Common myeloid progenitor, CD34-positive (primary cell): ENCODE measurements around the gene CMTR1.
A peak's percentile ranks its signal among the peaks of the same experiment; 100 is the strongest.

Source experiments
- CTCF ChIA-PET: fragments of 350-600 bp; sonication (Branson Sonifier 250); formaldehyde crosslinking; loops from one replicate; lab custom pipeline; 2021; ENCODE audit warnings: antibody characterized with exemption; lab: Charles Lee
- POLR2A ChIA-PET: fragments of 350-600 bp; sonication (Branson Sonifier 250); formaldehyde crosslinking; loops from one replicate; lab custom pipeline; 2021; ENCODE audit warnings: antibody characterized with exemption; lab: Charles Lee
- DNase-seq, 3 donors: peaks; one replicate each; pipeline versions ENCODE4 v3.0.0 to v3.0.0-alpha.2; 2013
- H3K27ac ChIP-seq, 2 experiments: 1 replicate in 1 of 2; 2 replicates in 1 of 2; pipeline ENCODE4 v1.7.0; 2013; ENCODE audit warnings: inconsistent platforms in 2 of 2, low read length in 2 of 2, mild to moderate bottlenecking in 2 of 2, low read depth in 1 of 2, moderate library complexity in 1 of 2; ENCODE audit not compliant: severe bottlenecking in 2 of 2, insufficient read depth in 1 of 2, poor library complexity in 1 of 2
- H3K27me3 ChIP-seq, 5 experiments: replicated peaks in 2 of 5; 1 replicate in 3 of 5; 2 replicates in 2 of 5; pipeline versions ENCODE4 v1.6.1 to v1.7.0; 2013; ENCODE audit warnings: low read length in 4 of 5, mild to moderate bottlenecking in 2 of 5, moderate library complexity in 2 of 5, inconsistent platforms in 1 of 5; ENCODE audit not compliant: insufficient read depth in 5 of 5, control insufficient read depth in 4 of 5
- H3K36me3 ChIP-seq, 4 experiments: 1 replicate in 2 of 4; 2 replicates in 2 of 4; pipeline versions ENCODE4 v1.6.1 to v1.7.0; 2013; ENCODE audit warnings: low read length in 3 of 4, control low read depth in 1 of 4, mild to moderate bottlenecking in 1 of 4; ENCODE audit not compliant: control insufficient read depth in 4 of 4, insufficient read depth in 4 of 4
- H3K4me1 ChIP-seq, 4 experiments: 1 replicate in 3 of 4; 2 replicates in 1 of 4; pipeline versions ENCODE4 v1.6.1 to v1.7.1; 2013; ENCODE audit warnings: low read length in 3 of 4, mild to moderate bottlenecking in 3 of 4, control low read depth in 1 of 4, inconsistent platforms in 1 of 4, moderate library complexity in 1 of 4; ENCODE audit not compliant: control insufficient read depth in 4 of 4, insufficient read depth in 4 of 4; ENCODE audit errors: control extremely low read depth in 1 of 4
- H3K4me3 ChIP-seq, 7 experiments: 1 replicate in 4 of 7; 2 replicates in 3 of 7; pipeline versions ENCODE4 v1.5.1 to v1.7.0; 2013; ENCODE audit warnings: mild to moderate bottlenecking in 7 of 7, low read length in 6 of 7, moderate library complexity in 6 of 7, inconsistent platforms in 2 of 7, low read depth in 2 of 7, control low read depth in 1 of 7; ENCODE audit not compliant: insufficient read depth in 4 of 7, control insufficient read depth in 1 of 7; ENCODE audit errors: extremely low read depth in 1 of 7
- H3K9me3 ChIP-seq, 5 experiments: 1 replicate in 4 of 5; 2 replicates in 1 of 5; pipeline versions ENCODE4 v1.6.1 to v1.7.1; 2013; ENCODE audit warnings: low read length in 4 of 5, mild to moderate bottlenecking in 2 of 5, inconsistent platforms in 1 of 5, low read depth in 1 of 5, moderate library complexity in 1 of 5; ENCODE audit not compliant: control insufficient read depth in 4 of 5, insufficient read depth in 2 of 5; ENCODE audit errors: control extremely low read depth in 1 of 5
- WGBS: methylation state at CpG from one replicate; pipeline ENCODE4 v1.1.5; 2013; ENCODE audit not compliant: insufficient coverage; 5-methylcytosine and 5-hydroxymethylcytosine counted together

CMTR1 gene

DNA sequence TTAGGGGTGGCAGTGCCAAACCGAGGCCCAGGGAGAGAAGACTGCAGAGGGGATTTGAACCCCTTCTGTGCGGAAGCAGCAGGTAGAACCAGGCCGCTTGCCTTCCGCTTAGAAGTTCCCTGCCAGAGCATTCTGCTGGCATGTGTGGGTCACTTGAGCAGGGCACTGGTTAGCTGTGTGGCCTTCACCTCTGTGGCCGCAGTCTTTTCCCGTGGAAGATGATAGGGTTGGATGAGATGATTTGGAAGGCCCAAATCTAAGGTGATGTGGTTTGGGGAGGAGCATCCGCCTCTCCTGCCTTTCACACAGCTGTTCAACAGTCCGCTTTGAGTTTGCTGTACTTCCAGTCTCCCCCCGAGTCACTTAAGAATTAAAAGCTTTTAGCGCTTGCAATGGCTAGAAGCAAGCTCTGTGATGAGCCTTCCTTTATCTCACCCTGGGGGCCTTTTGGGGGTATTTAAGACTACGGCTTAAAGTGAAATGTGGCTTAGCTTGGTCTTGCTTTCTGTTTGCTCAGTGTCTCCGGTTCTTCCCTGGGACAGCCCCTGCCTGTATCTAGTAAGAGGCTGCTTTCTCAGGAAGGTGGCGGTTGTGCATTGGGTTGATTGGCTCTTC lies 743 bp downstream of the CMTR1 start:
- WGBS: 28% methylated on average over 12 of the region's 13 CpGs
- Histone ChIP-seq H3K27ac (peak overlapping the region; percentile 85 to 89), H3K4me3 (peak overlapping the region; percentile 75 to 100 (median 88)), H3K27me3 (no peaks in the 10 kb centered on the region), H3K4me1 (peaks cover 10 to 19% (median 15%) of the 10 kb centered on the region in 4 experiments), H3K9me3 (no peaks in the 10 kb centered on the region), H3K36me3 (peaks cover 10 to 31% (median 19%) of the 10 kb centered on the region in 4 experiments)
- ChIA-PET POLR2A (no interaction called here), CTCF (no interaction called here)
- DNase-seq: peak; percentile 9 to 48 (median 46)

DNA sequence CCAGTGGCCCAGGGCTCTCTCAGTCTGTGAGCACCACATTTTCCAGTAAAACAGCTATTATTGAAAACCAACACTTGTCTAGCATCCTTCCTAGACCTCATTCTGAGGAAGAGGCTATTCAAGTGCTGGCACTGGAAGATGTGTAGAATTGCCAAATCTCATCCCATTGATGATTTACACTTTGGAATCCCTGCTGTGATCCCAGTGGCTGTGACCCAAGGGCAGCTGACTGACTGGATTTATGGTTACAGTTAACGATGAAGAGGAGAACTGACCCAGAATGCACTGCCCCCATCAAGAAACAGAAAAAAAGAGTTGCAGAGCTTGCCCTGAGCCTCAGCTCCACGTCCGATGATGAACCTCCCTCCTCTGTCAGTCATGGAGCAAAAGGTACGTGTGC lies 2.4 kb downstream of the CMTR1 start:
- ChIA-PET POLR2A (no interaction called here), CTCF (no interaction called here)
- H3K9me3 ChIP-seq: no peaks in the 10 kb centered on the region
- H3K36me3 ChIP-seq: peaks cover 10 to 39% (median 23%) of the 10 kb centered on the region in 4 experiments
- no peak overlapping the region for H3K4me3 ChIP-seq
- H3K4me1 ChIP-seq: peaks cover 10 to 19% (median 15%) of the 10 kb centered on the region in 4 experiments
- DNase-seq: no peak
- H3K27ac ChIP-seq: no peak overlapping the region
- WGBS: 100% methylated on average over 4 of the region's 4 CpGs
- H3K27me3 ChIP-seq: no peaks in the 10 kb centered on the region

DNA sequence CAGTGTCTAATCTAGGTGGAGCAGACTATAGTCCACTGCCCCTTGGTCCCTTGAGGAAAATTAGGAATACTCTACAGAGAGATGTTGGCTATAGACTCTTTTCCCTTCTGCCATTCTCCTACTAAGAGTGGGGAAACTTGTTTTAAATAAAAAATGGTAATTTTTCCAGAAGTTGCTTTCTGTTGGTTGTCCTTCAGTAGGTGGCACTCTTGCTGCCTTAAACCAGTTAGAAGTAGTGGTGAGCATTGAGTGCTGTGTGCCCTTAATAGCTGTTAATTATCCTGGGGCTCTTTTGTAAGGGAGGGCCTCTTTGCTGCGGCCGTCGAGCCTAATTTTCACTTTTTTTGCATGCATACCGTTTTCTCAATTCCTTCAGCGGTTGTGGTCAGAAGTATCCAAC lies 2.8 kb downstream of the CMTR1 start:
- Histone ChIP-seq H3K36me3 (peaks cover 10 to 44% (median 25%) of the 10 kb centered on the region in 4 experiments), H3K4me1 (peaks cover 10 to 19% (median 15%) of the 10 kb centered on the region in 4 experiments), H3K9me3 (no peaks in the 10 kb centered on the region), H3K27ac (no peak overlapping the region), H3K27me3 (no peaks in the 10 kb centered on the region), H3K4me3 (no peak overlapping the region)
- CTCF ChIA-PET: no interaction called here
- WGBS: 92% methylated on average over 5 of the region's 5 CpGs
- POLR2A ChIA-PET: no interaction called here
- no peak for DNase-seq

DNA sequence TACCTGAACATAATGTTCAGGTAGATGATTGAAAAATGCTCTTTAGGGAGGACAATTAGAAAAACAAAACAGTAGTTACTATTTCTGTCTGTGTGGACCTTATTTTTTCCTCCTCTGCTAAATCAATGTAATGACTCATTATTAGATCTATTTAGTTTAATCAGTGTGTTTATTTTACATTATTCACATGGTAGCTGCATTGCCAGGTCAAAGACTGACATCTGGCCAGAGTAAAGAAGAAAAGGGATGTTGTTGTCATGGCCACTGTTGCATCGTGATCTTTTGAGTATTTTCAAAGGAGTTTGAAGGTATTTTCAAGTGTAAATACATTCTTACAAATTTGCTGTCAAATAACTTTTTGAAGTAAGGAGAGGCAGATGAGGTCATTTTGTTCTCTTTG lies 5.9 kb downstream of the CMTR1 start:
- H3K27ac ChIP-seq: peak overlapping the region in 1 of 2 experiments; percentile 28
- no peak overlapping the region for H3K4me3 ChIP-seq
- no peaks in the 10 kb centered on the region for H3K27me3 ChIP-seq
- ChIA-PET POLR2A (no interaction called here), CTCF (interaction anchor here (1.7 kb wide), 1 partner anchor 74 kb away, joined by 3 read pairs; no protein-coding TSS in a partner anchor)
- no peak for DNase-seq
- H3K4me1 ChIP-seq: peaks cover 2 to 16% (median 5%) of the 10 kb centered on the region in 4 experiments
- H3K9me3 ChIP-seq: no peaks in the 10 kb centered on the region
- H3K36me3 ChIP-seq: peaks cover 10 to 56% (median 26%) of the 10 kb centered on the region in 4 experiments
- no CpG with 5 or more reads among the region's 1 CpG for WGBS

DNA sequence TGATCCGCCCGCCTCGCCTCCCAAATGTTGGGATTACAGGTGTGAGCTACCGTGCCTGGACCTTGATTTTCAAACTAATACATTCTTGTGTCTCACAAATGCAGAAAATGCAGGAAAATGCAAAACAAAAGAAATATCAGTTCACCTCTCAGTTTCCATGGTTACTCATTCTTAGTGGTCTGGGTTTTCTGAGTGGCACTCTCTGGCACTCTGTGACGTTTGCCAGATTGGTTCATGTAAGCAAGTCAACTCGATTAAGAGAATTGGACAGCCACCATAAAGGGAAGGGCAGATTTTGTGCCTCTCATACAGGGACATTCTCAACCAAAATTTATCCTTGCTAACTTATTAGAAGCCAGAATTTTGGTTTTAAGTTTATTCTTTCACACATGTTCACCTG lies 8.6 kb downstream of the CMTR1 start:
- H3K4me3 ChIP-seq: peak overlapping the region in 1 of 7 experiments; percentile 75
- ChIA-PET POLR2A (no interaction called here), CTCF (interaction anchor here (1.0 to 1.5 kb wide), 2 partner anchors 17 to 60 kb away, joined by 3 read pairs; no protein-coding TSS in a partner anchor)
- H3K27ac ChIP-seq: peak overlapping the region in 1 of 2 experiments; percentile 93
- peak in 1 of 3 donors; percentile 19 for DNase-seq
- peaks cover 13 to 66% (median 32%) of the 10 kb centered on the region in 4 experiments for H3K36me3 ChIP-seq
- H3K4me1 ChIP-seq: peaks cover 0 to 9% (median 0%) of the 10 kb centered on the region in 4 experiments
- no peaks in the 10 kb centered on the region for H3K9me3 ChIP-seq
- 85% methylated on average over 6 of the region's 6 CpGs for WGBS
- no peaks in the 10 kb centered on the region for H3K27me3 ChIP-seq

DNA sequence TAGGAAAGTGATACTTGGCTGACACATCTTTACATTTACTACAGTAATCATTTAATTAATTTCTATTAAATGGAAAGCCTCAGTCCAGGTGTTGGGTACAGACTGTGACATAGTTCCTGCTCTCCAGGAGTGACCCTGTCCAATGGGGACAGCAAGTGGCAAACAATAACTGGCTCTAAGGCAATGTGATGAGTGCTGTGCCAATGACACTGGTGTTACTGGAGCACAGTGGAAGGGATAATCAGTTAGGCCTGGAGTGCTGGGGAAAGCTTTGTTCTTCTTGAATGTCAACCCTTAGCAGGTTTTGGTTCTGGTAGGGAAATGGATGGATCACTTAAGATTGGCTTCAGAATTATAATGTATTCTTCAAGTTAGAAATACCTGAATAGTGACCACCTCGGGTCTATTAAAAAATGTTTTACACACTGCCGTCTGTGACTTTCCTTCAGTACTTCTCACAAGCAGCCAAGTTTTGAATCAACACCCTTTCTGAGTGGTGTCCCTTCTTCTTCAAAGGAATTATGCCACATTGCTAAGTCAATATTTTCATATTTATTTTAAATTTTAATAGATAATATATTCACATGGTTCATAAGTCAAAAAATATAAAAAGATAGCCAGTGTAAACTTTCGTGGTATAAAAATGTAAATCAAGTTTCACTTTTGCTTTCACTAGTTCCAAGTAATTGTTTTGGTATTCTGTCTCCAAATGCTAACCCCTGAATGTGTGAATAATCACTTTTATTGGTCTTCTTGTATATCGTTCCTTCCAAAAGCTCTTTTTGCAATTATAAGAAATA lies 9.6 kb downstream of the CMTR1 start:
- Histone ChIP-seq H3K36me3 (peaks cover 11 to 68% (median 35%) of the 10 kb centered on the region in 4 experiments), H3K27me3 (no peaks in the 10 kb centered on the region), H3K9me3 (no peaks in the 10 kb centered on the region), H3K4me1 (peaks cover 0 to 9% (median 0%) of the 10 kb centered on the region in 4 experiments), H3K4me3 (peak overlapping the region in 5 of 7 experiments; percentile 46 to 75 (median 55)), H3K27ac (peak overlapping the region; percentile 71 to 93)
- ChIA-PET CTCF (interaction anchor here (1.5 kb wide), 1 partner anchor 61 kb away, joined by 3 read pairs; no protein-coding TSS in a partner anchor), POLR2A (interaction anchor here (0.5 kb wide), 1 partner anchor 57 kb away, joined by 6 read pairs; no protein-coding TSS in a partner anchor)
- 0% methylated on average over 1 of the region's 4 CpGs for WGBS
- DNase-seq: peak; percentile 7 to 24 (median 20)
